ENCODE measurements around the gene DMPK.

DNA sequence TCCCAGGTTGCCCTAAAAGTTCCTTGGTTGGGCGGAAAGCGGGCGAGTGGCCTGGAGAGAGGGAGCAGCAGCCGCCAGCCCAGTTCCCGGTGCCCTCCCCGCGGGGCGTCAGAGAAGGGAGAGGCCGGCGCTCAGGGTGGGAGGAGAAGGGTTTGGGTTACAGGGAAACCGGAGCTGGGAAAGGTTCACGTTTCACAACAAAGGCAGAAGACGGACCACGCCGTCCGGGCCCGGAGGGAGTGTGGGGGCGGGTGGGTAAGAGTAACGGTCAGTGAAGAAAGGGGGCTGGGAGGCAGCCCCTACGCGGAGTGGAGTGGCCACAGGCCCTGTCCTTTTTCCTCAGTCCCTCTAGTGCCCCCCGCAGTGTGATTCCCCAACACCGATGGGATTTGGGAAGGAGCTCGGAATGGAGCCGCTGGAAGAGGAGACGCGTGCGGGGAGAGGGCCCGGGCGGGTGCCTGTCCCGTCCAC, 14.8 kb downstream of the DMPK start:
- TF ChIP-seq, protein P1, sequence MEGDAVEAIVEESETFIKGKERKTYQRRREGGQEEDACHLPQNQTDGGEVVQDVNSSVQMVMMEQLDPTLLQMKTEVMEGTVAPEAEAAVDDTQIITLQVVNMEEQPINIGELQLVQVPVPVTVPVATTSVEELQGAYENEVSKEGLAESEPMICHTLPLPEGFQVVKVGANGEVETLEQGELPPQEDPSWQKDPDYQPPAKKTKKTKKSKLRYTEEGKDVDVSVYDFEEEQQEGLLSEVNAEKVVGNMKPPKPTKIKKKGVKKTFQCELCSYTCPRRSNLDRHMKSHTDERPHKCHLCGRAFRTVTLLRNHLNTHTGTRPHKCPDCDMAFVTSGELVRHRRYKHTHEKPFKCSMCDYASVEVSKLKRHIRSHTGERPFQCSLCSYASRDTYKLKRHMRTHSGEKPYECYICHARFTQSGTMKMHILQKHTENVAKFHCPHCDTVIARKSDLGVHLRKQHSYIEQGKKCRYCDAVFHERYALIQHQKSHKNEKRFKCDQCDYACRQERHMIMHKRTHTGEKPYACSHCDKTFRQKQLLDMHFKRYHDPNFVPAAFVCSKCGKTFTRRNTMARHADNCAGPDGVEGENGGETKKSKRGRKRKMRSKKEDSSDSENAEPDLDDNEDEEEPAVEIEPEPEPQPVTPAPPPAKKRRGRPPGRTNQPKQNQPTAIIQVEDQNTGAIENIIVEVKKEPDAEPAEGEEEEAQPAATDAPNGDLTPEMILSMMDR (conservative IDR thresholded peaks at IDR 0.05; ENCODE audit: low read length) = no peak
- no peak for TF ChIP-seq EZH2phosphoT487 (IDR thresholded peaks at IDR 0.05; ENCODE audit: borderline replicate concordance, low read depth, low read length)
